GM04504 (cell line): Measurements from ENCODE around the gene PEX11B.

Experiments
- DNase-seq: peaks from one replicate; pipeline ENCODE4 v3.0.0-alpha.2; 2012; ENCODE audit warnings: low read depth

Gene PEX11B, protein sequence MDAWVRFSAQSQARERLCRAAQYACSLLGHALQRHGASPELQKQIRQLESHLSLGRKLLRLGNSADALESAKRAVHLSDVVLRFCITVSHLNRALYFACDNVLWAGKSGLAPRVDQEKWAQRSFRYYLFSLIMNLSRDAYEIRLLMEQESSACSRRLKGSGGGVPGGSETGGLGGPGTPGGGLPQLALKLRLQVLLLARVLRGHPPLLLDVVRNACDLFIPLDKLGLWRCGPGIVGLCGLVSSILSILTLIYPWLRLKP

DNA sequence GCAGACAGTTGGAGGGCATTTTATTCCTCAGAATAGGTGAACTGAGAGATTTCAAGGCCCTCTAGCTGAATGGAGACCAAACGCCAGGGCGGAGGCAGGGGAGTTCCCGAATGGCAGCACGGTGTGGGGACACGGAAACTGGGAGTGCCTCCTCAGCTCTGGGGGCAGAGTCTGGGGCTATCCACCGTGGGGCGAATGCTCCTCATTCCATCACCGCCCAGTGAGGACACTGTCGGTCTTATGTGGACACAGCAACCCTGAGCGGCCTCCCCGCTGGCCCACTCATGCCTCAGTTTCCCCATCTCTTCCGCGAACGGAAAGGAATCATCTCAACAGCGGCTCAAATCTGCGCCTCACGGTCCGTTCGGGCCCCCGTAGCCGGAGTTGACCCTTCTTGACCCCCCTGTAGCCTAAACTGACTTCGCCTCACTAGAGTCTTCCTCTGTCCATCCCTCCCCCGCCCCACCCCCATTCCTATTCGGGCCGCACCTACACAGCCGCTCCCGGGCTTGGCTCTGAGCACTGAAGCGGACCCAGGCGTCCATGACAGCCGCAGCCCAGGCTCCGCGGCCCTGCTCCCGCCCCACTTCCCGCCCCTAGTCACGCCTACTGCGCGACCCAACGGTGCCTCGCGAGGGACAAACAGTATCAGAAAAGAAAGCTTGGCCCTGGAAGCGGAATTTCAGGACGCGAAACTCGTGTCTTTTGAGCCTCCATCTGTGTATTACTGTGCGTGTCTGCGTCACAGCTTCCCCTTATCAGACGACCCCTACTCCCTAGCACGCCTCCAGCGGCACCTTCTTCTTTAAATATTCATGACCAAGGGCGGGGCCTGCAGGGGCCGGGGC lies at the start of gene PEX11B:
TSS of gene PEX11B (minus strand) at position 574 of the 848 bp plus-strand sequence. CDS start at position 545, 29 bp downstream.
- DNase-seq, result peak; percentile 72

GRCh38 chr1:145967288-145967687 lies 48.8 kb upstream of the PEX11B start:
- no peak for DNase-seq

DNA sequence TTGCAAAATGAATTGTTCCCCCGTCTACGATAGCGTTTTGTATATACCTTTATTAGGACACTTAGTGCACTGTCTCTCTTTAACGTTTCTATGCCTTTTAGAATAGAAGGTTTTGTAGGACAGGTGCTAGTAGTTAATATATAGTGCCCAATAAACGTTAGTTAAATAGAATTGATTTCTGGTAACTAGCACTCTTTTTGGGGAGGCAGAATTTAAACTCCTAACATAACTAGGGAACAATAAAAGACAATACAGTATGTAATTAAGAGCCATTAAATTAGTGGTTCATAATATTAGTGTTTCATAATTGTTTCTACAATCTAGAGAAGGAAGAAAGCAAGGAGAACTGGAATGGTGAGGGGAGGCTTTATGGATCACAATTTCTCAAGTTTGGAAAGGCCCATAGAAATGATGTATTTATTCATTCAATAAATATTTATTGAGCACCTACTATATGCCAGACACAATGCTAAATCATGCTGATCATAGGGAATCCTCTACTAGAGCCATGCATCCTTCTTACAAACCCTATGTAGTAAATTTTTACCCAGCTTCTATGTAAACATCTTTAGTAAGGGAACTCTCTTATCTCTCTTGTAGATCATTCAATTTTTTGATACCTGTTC lies 46.7 kb upstream of the PEX11B start:
- DNase-seq, result no peak

GRCh38 chr1:145964328-145965118 lies 46.0 kb upstream of the PEX11B start, which contains the start of the genes ANKRD34A and POLR3GL:
Gene ANKRD34A, minus strand, starts transcription at chr1:145964575. Its CDS starts 2,816 bp downstream, at chr1:145961759.
Gene POLR3GL, plus strand, starts transcription at chr1:145964690. Its CDS starts 10,176 bp downstream, at chr1:145974866.
- DNase-seq, result peak; percentile 80

DNA sequence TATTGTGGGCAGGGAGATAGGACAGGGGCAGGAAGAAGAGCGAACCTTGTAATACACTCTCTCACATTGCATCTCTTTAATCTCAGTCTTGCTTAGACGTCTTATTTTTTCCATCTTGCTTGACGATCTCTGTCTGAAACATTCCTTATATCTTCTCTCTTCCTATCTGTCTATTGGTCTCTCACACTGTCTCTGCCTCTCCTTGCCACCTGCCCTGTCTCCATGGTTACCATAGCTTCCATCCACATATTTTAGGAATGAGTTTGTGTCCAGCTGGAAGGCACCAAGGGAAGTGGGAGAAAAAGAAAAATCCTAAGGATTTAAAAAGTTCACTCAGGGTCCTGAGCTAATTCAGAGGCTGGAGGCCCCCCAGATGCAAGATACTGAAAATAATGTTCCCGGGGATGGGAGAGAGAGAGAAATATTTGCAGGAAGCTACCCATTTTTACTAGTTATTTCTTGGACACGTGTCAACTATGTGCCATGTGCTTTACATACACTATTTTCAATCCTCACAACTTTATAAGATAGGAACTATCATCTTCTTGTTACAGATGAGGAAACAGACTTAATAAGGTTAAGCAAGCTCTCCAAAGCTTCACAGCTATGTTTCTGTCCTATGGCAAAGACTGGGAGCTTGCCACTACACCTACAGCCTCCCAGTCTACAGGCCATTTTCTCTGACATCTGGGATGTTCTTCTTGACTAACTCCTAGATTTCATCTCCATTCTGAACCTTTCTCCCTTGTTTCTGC lies 44.9 kb upstream of the PEX11B start:
- no peak for DNase-seq

DNA sequence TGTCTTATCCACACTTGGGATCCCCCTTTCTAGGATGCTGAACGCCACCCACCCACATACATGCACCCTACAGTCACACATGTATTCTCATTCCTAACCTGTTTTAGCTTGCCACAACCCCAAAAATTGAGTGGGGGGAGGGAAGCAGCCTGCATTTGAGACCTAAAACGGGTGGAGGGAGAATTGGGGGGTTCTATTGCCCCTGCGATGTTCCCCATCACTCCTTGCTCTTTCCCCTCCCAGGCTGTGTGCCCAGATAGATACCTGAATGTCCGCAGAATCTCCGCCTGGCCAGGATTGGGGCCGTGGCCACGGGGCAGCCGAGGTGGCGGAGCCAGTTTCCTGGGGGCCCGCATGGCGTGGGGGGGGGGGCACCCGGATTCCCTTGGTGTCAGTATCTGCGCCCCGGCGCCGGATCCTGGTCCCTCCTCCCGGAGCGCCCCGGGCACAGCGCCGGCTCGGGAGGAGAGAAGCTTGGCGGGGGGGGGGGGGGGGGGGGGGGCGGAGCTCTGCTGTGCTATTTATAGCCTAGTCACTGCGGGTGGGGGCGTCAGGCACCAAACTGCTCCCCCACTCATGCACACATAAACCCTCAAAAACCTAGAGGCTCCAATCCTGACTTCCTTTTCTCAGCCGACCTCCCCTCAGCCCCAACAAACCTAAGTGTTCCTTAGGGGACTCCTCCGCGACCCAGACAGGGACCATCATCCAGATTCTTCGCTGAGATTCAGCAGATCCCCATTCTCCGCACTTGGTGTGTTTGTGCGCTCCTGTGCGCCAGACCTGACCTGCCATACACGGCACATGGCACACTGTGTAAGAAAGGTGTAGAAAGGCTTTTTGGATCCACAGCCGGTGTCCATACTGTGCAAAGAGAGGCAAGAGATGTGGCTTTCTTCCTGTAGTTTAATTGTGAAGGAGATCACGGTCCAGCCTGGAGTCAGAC lies 43.9 kb upstream of the PEX11B start:
- no peak for DNase-seq

DNA sequence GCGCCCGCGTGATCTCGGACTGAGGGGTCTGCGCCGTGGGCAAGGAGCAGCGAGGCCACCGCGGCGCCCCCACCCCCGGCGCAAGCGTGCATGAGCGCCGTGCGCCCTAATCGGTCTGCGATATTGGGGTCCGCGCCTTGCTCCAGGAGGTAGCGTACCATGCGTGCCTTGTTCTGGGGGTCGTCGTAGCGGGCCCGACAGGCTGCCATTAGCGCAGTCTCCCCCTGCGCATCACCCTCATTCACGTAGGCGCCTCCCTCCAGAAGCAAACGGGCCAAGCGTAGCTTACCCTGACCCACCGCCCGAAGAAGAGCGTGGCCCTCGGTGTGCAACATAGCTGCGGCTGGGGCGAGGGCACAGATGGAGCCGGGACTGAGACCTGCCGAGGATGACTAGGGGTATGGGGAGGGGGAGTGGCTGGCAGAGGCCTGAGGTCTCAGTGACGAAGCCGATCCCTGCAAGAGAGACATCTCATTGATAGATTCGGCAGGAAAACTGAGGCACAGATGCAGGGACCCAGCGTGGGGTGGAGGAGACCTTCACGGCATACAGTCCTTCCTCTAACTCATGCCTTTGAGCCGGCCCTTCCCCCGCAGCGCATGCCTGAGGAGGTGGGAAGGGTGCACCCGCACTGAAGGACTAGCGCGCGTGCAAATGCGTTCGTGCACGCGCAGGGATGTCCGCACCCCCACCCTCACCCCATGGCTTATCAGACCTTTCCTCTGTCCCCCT lies 43.1 kb upstream of the PEX11B start:
- no peak for DNase-seq

DNA sequence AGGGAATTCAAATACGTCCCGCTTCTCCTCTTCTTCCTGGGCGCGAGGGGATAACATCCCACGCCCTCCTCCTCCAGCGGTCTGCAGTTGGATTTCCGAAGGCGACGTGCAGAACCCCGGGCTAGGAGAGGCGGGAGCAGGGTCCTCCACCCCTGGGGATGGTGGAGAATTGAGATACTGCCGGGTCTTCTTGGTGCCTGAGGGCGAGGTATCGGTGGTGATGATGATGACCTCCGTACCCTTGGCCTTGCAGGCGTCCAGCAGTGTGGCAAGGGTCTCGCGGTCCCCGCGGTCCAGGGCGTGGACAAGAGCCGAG lies 42.5 kb upstream of the PEX11B start:
- no peak for DNase-seq

- DNase-seq, result no peak
Observed at GRCh38 chr1:145960468-145961108, 42.1 kb upstream of the PEX11B start.

- DNase-seq, result no peak
Observed at GRCh38 chr1:145959957-145960467, 41.5 kb upstream of the PEX11B start.

GRCh38 chr1:145959333-145959732 lies 40.8 kb upstream of the PEX11B start:
- no peak for DNase-seq

DNA sequence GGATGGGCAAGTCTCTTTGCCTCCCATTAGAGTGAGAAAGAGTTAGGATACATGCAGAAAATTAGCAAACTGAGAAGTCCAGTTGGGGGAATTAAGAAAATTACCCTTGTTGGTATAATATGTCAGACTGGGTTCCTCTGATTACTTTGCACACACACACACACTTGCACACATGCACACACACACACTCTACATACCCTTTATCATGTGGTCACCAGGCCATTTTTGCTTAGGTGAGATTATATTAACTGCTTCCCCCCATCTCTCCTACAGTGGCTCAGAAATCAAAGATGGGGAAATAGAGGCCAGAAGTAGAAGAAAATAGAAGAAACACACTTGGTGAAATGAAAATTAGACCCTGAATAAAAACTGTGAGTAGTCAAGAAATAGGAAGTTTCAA lies 40.2 kb upstream of the PEX11B start:
- DNase-seq, result no peak

DNA sequence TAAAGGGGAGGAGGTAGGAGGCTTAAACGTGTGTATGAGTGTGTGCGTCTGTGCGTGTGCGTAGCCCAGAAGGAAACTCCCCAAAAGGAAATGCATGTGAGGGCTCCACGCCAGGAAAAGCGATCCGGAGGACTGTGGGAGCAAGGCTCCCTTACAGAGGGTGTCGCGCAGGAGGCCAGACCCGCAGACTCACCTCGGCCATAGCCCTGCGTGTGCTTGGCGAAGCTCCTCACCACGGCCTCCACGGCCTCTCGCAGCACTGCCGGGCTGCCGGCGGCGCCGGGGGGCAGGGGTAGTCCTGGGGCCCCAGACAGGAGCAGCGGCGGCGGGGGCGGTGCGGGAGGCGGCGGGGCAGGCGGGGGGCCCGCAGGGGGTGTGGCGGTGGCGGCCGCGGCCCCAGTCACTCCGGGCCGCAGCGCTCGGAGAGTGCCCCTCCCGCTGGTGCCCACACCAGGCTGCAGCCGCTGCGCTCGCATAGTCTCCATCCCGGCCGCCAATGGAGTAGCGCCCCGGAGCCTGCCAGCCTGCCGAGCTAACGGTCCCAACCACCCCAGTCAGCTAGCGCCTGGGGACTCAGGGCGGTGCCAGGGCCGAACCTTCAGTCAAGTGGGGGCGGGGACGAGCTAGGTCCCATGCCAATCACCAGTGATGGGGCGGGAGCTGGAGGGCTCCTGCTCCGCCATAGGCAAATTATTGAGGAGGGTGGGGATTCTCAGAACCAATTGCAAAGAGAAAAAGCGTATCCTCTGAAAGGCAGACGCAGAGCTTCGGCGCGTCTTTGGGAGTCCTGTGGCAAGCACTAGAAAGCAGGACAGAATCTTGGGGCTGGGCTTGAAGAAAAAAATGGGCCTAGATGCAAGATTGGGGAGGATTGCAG lies 39.2 kb upstream of the PEX11B start, which contains the start of gene LIX1L:
TSS of gene LIX1L (minus strand) at position 575 of the 877 bp plus-strand sequence. CDS start at position 485, 90 bp downstream.
- peak; percentile 94 for DNase-seq

- no peak for DNase-seq
Observed at GRCh38 chr1:145956781-145957442, 38.4 kb upstream of the PEX11B start.

DNA sequence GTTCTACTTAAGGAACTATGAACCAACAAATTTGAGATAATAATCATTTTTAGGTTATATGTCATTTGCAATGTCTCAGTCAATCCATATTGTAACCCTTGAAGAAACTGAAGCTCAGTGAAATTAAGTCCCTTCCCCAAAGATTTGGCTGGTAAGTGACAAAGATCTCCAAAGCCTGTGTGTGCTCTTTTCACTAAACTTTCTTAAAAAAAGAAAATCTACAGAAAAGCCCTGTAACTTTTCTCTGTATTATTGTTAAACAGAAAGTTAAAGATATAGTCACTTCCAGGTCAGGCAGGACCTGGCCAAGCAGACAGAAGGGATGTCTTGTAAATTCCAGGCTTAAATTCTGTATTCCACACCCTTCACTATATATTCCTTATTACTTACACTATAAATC lies 37.8 kb upstream of the PEX11B start:
- DNase-seq, result no peak

DNA sequence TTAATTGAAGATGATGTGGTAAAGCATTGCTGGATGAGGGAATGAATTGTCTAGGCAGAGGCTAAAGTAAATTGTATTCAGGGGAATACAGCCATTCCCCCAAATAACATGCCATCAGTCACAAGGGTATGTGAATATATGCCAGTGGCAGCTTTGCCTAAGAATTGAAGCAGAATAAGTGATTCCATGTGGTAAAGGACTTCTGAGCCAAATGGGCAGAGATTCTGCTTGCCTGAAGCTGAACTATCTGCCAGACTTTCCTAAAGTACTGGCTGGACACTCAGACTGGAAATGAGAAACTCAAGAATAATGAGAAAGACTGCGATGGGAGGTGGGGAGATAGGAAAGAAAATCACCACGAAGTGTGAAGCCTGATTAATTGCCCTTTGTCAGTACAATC lies 36.9 kb upstream of the PEX11B start:
- DNase-seq, result no peak

DNA sequence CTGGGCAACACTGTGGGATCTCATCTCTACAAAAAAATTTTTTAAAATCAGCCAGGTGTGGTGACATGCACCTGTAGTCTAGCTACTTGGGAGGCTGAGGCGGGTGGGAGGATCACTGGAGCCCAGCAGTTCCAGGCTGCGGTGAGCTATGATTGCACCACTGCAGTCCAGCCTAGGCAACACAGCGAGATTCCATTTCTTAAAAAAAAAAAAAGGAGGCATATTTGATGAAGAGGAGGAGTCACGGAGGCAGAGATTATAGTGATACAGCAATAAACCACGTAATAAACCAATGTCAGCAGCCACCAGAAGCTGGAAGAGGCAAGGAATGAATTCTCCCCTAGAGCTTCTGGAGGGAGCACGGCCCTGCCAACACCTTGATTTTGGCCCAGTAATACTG lies 35.3 kb upstream of the PEX11B start:
- DNase-seq, result no peak
